ENCODE results near the gene RTKN2.

The RTKN2 gene

GRCh38 chr10:62149621-62150020, 119.0 kb downstream of the RTKN2 start:
- H3K4me3 ChIP-seq (ENCODE audit: low read depth, low read length), result no peak overlapping the region
- TF ChIP-seq CTCF (IDR thresholded peaks at IDR 0.05; ENCODE audit: low read depth, low read length), result no peak

GRCh38 chr10:62148155-62148554, 120.5 kb downstream of the RTKN2 start:
- TF ChIP-seq CTCF (IDR thresholded peaks at IDR 0.05; ENCODE audit: low read depth, low read length), result no peak
- no peak overlapping the region for H3K4me3 ChIP-seq (ENCODE audit: low read depth, low read length)

DNA sequence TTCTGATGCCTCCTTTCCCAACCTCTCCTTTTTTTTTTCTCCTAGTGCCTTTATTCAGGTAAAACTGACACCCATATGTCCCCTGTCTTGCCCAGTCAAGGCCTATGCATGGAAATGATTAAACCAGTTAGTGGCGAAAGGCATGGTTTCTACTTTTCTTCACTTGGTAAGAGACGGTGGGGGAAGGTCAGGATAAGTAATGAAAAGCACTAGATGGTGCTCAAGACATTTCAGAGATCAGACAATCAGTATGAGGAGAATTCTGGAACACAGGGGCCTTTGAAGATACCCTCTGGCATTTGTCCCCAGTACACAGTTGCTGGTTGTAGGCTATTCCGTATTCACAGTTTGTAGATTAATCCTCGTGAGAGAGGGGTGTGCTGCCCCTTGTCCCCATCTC, 121.2 kb downstream of the RTKN2 start:
- TF ChIP-seq CTCF (IDR thresholded peaks at IDR 0.05; ENCODE audit: low read depth, low read length), result no peak
- no peak overlapping the region for H3K4me3 ChIP-seq (ENCODE audit: low read depth, low read length)

DNA sequence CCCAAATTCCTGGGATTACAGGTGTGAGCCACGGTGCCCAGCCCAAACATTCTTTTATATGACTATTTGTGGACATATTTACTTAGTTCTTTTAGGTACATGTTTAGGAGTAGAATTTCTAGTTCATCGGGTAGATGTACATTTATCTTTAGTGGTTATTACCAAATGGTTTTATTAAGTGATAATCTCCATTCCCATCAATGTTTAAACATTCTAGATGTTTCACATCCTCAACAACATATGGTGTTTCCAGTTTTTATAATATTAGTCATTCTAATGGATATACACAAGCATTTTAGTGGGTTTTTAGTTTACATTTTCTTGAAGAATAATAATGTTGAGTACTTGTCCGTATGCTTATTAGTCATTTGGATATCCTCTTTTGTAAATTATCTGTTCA, 131.7 kb downstream of the RTKN2 start:
- H3K4me3 ChIP-seq (ENCODE audit: low read depth, low read length), result no peak overlapping the region
- no peak for TF ChIP-seq CTCF (IDR thresholded peaks at IDR 0.05; ENCODE audit: low read depth, low read length)

DNA sequence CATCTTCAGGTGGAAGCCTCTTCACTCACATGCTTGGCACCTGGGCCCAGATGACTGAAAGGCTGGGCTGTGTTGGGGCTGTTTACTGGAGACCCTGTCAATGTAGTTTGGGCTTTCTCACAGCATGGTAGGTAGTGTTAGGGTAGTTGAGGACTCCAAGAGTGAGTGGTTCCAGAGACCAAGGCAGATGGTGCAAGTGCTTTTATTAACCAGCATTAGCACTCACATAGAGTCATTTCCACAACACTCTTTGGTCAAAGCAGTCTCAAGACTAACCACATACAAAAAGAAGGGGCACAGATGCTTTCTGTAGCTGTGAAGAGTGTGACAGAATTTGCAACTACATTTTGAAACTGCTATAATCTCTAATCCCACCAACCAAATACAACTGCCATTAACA, 135.0 kb downstream of the RTKN2 start:
- no peak for TF ChIP-seq CTCF (IDR thresholded peaks at IDR 0.05; ENCODE audit: low read depth, low read length)

More for the DNA sequence above, 135.0 kb downstream of the RTKN2 start:
- no peak overlapping the region for H3K4me3 ChIP-seq (ENCODE audit: low read depth, low read length)
